Astrocyte of the spinal cord (primary cell): ENCODE data around the gene ITPRIP.

Experiments
- DNase-seq: peaks from one replicate; pipeline ENCODE4 v3.0.0; 2011; ENCODE audit warnings: low read depth, low spot score
- H3K4me3 ChIP-seq: 2 replicates; pipeline ENCODE4 v1.5.1; 2011; ENCODE audit warnings: low read depth, mild to moderate bottlenecking, low read length, moderate library complexity
- CTCF ChIP-seq: IDR thresholded peaks from 2 replicates; pipeline ENCODE4 v1.5.1; 2012; ENCODE audit warnings: low read depth, mild to moderate bottlenecking, low read length, inconsistent platforms
- in situ Hi-C: cut with HindIII; loops from 2 replicates; pipeline ENCODE4 v1.10.0; 2017; ENCODE audit warnings: low sequenced_read_pairs

Gene ITPRIP

GRCh38 chr10:104317726-104318299, 20.5 kb downstream of the ITPRIP start:
- in situ Hi-C loops, result no loop called here
- TF ChIP-seq CTCF, result no peak

GRCh38 chr10:104317269-104317710, 21.0 kb downstream of the ITPRIP start:
- no peak for DNase-seq
- TF ChIP-seq CTCF, result no peak
- no peak overlapping the region for H3K4me3 ChIP-seq
- in situ Hi-C loops, result no loop called here

More at GRCh38 chr10:104317726-104318299, 20.5 kb downstream of the ITPRIP start:
- no peak for DNase-seq
- no peak overlapping the region for H3K4me3 ChIP-seq

GRCh38 chr10:104316321-104317099, 21.8 kb downstream of the ITPRIP start:
- no peak overlapping the region for H3K4me3 ChIP-seq
- no peak for TF ChIP-seq CTCF
- DNase-seq, result no peak
- in situ Hi-C loops, result no loop called here

DNA sequence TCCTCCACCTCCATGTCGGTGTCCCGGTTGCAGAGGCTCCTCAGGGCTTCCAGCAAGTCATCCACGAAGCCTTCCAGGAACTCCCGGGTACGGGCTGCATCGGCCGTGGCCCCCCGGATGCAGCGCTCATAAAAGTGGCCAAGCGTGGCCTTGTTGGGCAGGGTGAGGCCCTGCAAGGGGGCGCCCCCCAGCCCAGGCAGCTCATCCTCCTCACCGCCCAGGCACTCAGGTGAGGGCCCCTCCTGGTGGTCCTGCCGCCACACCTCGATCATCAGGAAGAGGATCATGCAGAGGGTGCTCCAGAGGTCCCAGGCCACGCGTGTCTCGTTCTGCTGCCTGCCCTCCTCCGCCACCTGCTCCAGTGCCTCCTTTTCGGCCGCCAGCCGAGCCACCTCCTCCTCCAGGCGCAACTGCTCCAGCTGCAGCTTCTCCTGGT, 22.8 kb downstream of the ITPRIP start:
- H3K4me3 ChIP-seq, result no peak overlapping the region
- no peak for DNase-seq
- TF ChIP-seq CTCF, result no peak
- in situ Hi-C loops, result no loop called here

DNA sequence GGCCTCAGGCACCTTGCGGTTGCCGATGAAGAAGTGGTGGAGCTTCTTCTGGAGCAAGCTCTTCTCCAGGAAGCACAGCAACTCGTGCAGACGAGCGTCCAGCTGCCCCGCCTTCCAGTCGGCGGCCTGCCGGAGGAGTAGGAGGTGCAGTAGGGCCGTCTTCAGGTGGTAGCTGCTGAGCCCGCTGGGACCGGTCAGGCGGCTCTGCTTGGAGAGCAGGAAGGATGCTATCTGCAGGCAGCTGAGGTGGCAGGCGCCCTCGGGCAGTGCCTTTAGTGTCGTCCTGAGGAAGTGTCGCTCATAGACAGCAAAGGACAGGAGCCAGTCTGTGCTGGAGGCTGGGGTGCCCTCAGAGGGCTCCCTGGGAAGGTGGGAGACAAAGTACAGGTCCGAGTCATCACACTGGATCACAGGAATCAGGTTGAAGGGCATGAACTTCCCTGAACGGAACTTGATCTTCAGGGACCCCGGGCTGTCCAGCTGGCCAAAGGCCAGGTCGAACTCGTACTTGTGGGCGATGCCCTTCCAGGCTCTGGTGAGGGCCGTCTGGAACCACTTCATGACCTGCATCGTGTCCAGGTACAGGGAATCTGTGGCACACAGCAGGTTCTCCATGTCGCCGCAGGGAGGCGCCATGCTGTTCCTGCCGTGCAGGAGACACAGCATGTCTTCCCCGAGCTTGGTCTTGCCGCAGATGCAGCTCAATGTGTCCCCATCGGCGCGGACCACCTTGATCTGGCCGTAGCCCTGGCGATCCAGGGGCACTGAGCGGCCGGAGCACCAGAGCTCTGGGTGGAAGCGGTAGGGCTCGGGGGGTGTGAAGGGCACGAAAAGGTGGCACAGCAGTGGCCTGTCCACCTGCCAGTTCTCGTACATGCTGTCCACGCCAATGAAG, 23.4 kb downstream of the ITPRIP start:
- H3K4me3 ChIP-seq, result no peak overlapping the region
- in situ Hi-C loops, result no loop called here
- no peak for DNase-seq
- no peak for TF ChIP-seq CTCF

DNA sequence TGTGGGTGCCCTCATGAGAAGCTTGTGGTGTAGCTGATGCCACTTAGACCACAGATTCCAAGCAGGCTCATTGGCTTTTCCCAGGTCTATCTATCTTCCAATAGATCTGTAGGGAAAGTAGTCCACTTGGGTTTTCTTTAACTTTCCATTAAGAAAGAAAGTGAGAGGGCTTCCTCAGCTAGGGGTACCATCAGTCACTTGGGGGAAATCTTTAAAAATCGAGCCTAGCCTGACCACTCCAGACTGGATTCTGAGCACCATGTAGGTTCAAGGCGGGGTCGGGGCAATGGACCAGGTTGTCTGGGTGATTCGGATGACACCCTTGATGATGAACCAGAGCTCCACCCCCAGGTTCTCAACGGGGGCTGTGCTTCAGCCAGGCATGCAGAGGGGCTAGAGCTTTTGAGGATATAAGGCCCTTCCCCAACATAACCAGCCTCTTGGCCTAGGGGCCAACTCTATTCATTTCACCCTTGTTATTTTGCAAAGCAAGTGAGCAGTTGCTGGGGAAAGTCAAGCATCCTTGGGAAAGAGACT, 27.0 kb downstream of the ITPRIP start:
- no peak for TF ChIP-seq CTCF
- in situ Hi-C loops, result no loop called here
- DNase-seq, result no peak
- no peak overlapping the region for H3K4me3 ChIP-seq
